Stimulated activated CD4-positive, alpha-beta T cell treated with anti-CD3 and anti-CD28 coated beads, Interleukin-1b, Interleukin-23, amount 100 ng/mL, for 24 hours (primary cell): ENCODE results near the gene RPUSD3.
A peak's percentile ranks its signal among the peaks of the same experiment; 100 is the strongest.

Experiments used
- DNase-seq, 4 experiments: peaks; one replicate each; pipeline ENCODE4 v3.0.0-alpha.2; 2020; ENCODE audit warnings: low read depth in 4 of 4, low spot score in 1 of 4

The RPUSD3 gene

GRCh38 chr3:9806688-9807589 lies 36.9 kb downstream of the RPUSD3 start:
- no peak for DNase-seq

- no peak for DNase-seq
Observed at GRCh38 chr3:9806137-9806536, 37.7 kb downstream of the RPUSD3 start.

- DNase-seq = no peak
Observed at GRCh38 chr3:9804996-9805395, 38.8 kb downstream of the RPUSD3 start.

- no peak for DNase-seq
Observed at GRCh38 chr3:9803494-9803893, 40.3 kb downstream of the RPUSD3 start.

- DNase-seq = no peak
Observed at GRCh38 chr3:9800529-9800928, 43.3 kb downstream of the RPUSD3 start.

GRCh38 chr3:9797196-9797945 lies 46.4 kb downstream of the RPUSD3 start:
- no peak for DNase-seq

GRCh38 chr3:9795207-9795606 lies 48.6 kb downstream of the RPUSD3 start:
- DNase-seq = no peak

- DNase-seq = no peak
Observed at GRCh38 chr3:9794400-9794799, 49.4 kb downstream of the RPUSD3 start.

- no peak for DNase-seq
Observed at GRCh38 chr3:9793161-9793781, 50.5 kb downstream of the RPUSD3 start.

GRCh38 chr3:9792405-9793160 lies 51.2 kb downstream of the RPUSD3 start, which contains the start of the genes ARPC4 and TADA3:
TSS of gene ARPC4 (plus strand) at chr3:9793082. CDS start at chr3:9793122, 40 bp downstream.
TSS of gene TADA3 (minus strand) at chr3:9792473. CDS start at chr3:9791466, 1,007 bp downstream.
- peak; percentile 74 to 92 (median 82) for DNase-seq

GRCh38 chr3:9791790-9792404 lies 51.9 kb downstream of the RPUSD3 start:
- DNase-seq = no peak

- DNase-seq = no peak
Observed at GRCh38 chr3:9791127-9791526, 52.7 kb downstream of the RPUSD3 start.
